ENCODE data around the gene ZNHIT2.
"Not testable (repeated sequence)": the region's sequence is repeated elsewhere in the genome, so short reads cannot be mapped to it uniquely, and the experiment has no call there.

The ZNHIT2 gene

GRCh38 chr11:65118891-65119669, 1.6 kb upstream of the ZNHIT2 start:
- DNase-seq: not testable (repeated sequence)

- DNase-seq: no peak
These were observed 766 bp upstream of the ZNHIT2 start for GRCh38 chr11:65118097-65118837.

GRCh38 chr11:65116370-65117205, 913 bp downstream of the ZNHIT2 start:
- peak; percentile 49 for DNase-seq

GRCh38 chr11:65115361-65116082, 2.0 kb downstream of the ZNHIT2 start:
- DNase-seq: no peak

GRCh38 chr11:65114538-65115171, 2.8 kb downstream of the ZNHIT2 start:
- no peak for DNase-seq

- DNase-seq: no peak
These were observed 3.7 kb downstream of the ZNHIT2 start for GRCh38 chr11:65113839-65114238.

GRCh38 chr11:65113361-65113756, 4.1 kb downstream of the ZNHIT2 start:
- DNase-seq: no peak

GRCh38 chr11:65112546-65113360, 4.7 kb downstream of the ZNHIT2 start:
- DNase-seq: no peak

- peak; percentile 88 for DNase-seq
These were observed 5.6 kb downstream of the ZNHIT2 start, which contains the start of gene TM7SF2 for GRCh38 chr11:65111744-65112545. Gene TM7SF2, plus strand, starts transcription at chr11:65111872. Its CDS starts 144 bp downstream, at chr11:65112016.

GRCh38 chr11:65111159-65111743, 6.2 kb downstream of the ZNHIT2 start:
- DNase-seq: no peak

- DNase-seq: peak; percentile 73
These were observed 7.1 kb downstream of the ZNHIT2 start for GRCh38 chr11:65110354-65110861.

- DNase-seq: no peak
These were observed 8.0 kb downstream of the ZNHIT2 start for GRCh38 chr11:65109231-65110198.

GRCh38 chr11:65108469-65109123, 8.9 kb downstream of the ZNHIT2 start:
- no peak for DNase-seq

- no peak for DNase-seq
These were observed 9.6 kb downstream of the ZNHIT2 start for GRCh38 chr11:65107751-65108468.

GRCh38 chr11:65107078-65107477, 10.4 kb downstream of the ZNHIT2 start:
- no peak for DNase-seq

GRCh38 chr11:65104628-65105027, 12.9 kb downstream of the ZNHIT2 start:
- no peak for DNase-seq

- no peak for DNase-seq
These were observed 14.0 kb downstream of the ZNHIT2 start for GRCh38 chr11:65103476-65103875.

Data from fibroblast of skin of back (primary cell).